Prostate gland (tissue), 2 donors: Measurements from ENCODE around the gene MRGPRE. TPM values are rescaled to one million over a fixed set of nuclear protein-coding genes. Genes with fewer than 3 reads are reported as not detected.

ENCODE experiments used
- DNase-seq: peaks from one replicate; pipeline ENCODE4 v3.0.0-alpha.2; 2019; ENCODE audit warnings: low spot score
- H3K27ac ChIP-seq, 2 donors: fragments of 200-600 bp; sonication (generic); 2 replicates each; pipeline ENCODE4 v1.5.1; 2017 to 2019
- H3K27me3 ChIP-seq: fragments of 200-600 bp; sonication (generic); replicated peaks from 2 replicates; pipeline ENCODE4 v1.5.1; 2019; ENCODE audit not compliant: insufficient read depth
- H3K36me3 ChIP-seq, 2 donors: fragments of 200-600 bp; sonication (generic); 1 replicate in 1 of 2; 2 replicates in 1 of 2; pipeline versions ENCODE4 v1.5.1 to v1.8.1; 2017 to 2019
- H3K4me1 ChIP-seq: fragments of 200-600 bp; sonication (generic); replicated peaks from 2 replicates; pipeline ENCODE4 v1.5.1; 2019
- H3K4me3 ChIP-seq, 2 donors: fragments of 200-600 bp; sonication (generic); 2 replicates each; pipeline ENCODE4 v1.5.1; 2017 to 2019
- H3K9me3 ChIP-seq: fragments of 200-600 bp; sonication (generic); 2 replicates; pipeline ENCODE4 v1.5.1; 2017
- POLR2A ChIP-seq: fragments of 450-650 bp; IDR thresholded peaks from one replicate; pipeline ENCODE4 v1.6.1; 2016; ENCODE audit warnings: antibody characterized with exemption, mild to moderate bottlenecking
- POLR2AphosphoS5 ChIP-seq: sonication (generic); formaldehyde crosslinking; IDR thresholded peaks from one replicate; pipeline ENCODE4 v1.6.1; 2017; ENCODE audit warnings: antibody characterized with exemption
- WGBS: methylation state at CpG from one replicate; pipeline ENCODE4 v1.1.5; 2018; 5-methylcytosine and 5-hydroxymethylcytosine counted together
- intact Hi-C: fragments of 100-400 bp; cut with DNase I; formaldehyde crosslinking; loops from one replicate; pipeline ENCODE4 v1.14.2; 2022
- total RNA-seq, 2 donors: library from RNA; depleted of rRNA; stranded (reverse); fragments of >200 nt; gene quantifications; one replicate each; pipeline ENCODE4 v1.1.0, GENCODE V29; 2016
- TF ChIP-seq, protein P1 (sequence below), 4 experiments: fragments of 200-600 bp in 2 of 4; fragments of 450-650 bp in 2 of 4; sonication (generic) in 2 of 4; IDR thresholded peaks; 1 replicate in 3 of 4; 2 replicates in 1 of 4; pipeline ENCODE4 v1.5.1; 2016 to 2019; ENCODE audit warnings: antibody characterized with exemption in 4 of 4, mild to moderate bottlenecking in 2 of 4, moderate library complexity in 2 of 4

MRGPRE gene
- total RNA-seq, 2 donors from 2014 or later = 1.0 TPM; not detected in 1

DNA sequence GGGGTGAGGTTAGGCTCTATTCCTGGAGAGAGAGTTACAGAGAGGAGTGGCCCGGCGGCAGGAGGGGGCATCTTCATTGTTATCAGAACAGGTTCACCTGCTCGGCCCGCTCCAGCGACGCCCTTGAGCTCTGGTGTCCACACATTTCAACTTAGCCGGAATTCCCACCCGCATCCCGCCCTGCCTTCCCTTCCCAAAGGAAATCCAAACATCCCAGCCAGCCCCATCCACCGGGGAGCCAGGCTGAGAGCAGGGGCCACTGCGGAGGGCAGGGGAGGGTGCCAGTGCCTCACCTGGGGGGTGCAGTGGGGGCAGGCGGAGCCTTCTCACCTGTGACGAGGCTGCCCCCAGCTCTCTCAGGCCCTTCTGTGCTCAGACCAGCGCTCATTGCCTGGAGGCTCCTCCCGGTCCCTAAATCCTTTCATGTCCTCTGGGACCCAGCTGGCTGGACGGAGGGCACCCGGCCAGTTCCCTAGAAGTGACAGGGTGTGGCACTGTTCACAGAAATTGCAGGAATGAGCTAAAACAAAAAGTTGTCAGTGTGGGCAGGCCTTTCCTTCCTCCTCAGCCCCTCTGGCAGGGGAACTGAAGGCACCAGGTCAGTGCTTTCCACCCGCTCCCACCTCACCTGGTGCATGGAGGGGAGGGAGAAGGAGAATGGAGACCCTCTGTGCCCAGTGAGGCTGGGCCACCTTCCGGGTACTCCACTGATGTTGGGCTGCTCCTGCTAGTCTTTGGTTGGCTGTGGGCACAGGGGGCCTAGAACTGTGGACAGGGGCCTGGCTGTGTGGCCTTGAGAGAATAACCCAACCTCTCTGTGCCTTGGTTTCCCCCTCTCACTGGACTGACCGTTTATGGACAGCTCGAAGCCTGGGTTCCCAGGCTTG is 11.5 kb downstream of the MRGPRE start:
- no peaks in the 10 kb centered on the region for H3K36me3 ChIP-seq
- DNase-seq = no peak
- intact Hi-C loops = no loop called here
- TF ChIP-seq POLR2A (no peak), POLR2AphosphoS5 (no peak)
- TF ChIP-seq, protein P1, sequence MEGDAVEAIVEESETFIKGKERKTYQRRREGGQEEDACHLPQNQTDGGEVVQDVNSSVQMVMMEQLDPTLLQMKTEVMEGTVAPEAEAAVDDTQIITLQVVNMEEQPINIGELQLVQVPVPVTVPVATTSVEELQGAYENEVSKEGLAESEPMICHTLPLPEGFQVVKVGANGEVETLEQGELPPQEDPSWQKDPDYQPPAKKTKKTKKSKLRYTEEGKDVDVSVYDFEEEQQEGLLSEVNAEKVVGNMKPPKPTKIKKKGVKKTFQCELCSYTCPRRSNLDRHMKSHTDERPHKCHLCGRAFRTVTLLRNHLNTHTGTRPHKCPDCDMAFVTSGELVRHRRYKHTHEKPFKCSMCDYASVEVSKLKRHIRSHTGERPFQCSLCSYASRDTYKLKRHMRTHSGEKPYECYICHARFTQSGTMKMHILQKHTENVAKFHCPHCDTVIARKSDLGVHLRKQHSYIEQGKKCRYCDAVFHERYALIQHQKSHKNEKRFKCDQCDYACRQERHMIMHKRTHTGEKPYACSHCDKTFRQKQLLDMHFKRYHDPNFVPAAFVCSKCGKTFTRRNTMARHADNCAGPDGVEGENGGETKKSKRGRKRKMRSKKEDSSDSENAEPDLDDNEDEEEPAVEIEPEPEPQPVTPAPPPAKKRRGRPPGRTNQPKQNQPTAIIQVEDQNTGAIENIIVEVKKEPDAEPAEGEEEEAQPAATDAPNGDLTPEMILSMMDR (IDR thresholded peaks at IDR 0.05) = no peak
- H3K27ac ChIP-seq = no peak overlapping the region
- peaks cover 2% of the 10 kb centered on the region for H3K27me3 ChIP-seq
- no peaks in the 10 kb centered on the region for H3K9me3 ChIP-seq
- H3K4me3 ChIP-seq = no peak overlapping the region
- H3K4me1 ChIP-seq = no peaks in the 10 kb centered on the region
- WGBS = 68% methylated on average over 21 of the region's 21 CpGs

DNA sequence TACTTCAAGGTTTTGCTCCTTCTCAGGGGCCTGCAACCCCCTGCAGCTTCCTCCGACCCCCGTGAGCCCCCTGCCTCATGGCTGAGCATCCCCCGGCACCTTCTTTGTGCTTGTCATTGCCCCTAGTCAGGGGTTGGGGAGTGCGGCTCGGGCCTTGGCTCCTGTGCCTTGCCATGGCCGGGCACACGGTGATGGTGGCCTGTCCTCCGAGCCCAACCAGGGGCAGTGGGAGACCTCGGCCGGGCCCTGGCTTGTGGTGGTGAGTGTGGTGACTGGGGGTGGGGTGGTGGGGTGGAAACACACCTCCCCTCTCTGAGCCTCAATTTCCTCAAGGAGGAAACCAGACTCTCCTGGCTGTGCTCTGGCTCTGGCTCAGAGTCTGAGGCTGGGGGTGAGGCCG is 12.1 kb downstream of the MRGPRE start:
- WGBS = 78% methylated on average over 11 of the region's 11 CpGs
- no peaks in the 10 kb centered on the region for H3K36me3 ChIP-seq
- intact Hi-C loops = no loop called here
- DNase-seq = no peak
- no peaks in the 10 kb centered on the region for H3K9me3 ChIP-seq
- H3K4me1 ChIP-seq = no peaks in the 10 kb centered on the region
- TF ChIP-seq POLR2AphosphoS5 = no peak
- TF ChIP-seq, protein P1 (IDR thresholded peaks at IDR 0.05) = no peak
- H3K27me3 ChIP-seq = peaks cover 2% of the 10 kb centered on the region
- no peak overlapping the region for H3K27ac ChIP-seq
- H3K4me3 ChIP-seq = no peak overlapping the region

DNA sequence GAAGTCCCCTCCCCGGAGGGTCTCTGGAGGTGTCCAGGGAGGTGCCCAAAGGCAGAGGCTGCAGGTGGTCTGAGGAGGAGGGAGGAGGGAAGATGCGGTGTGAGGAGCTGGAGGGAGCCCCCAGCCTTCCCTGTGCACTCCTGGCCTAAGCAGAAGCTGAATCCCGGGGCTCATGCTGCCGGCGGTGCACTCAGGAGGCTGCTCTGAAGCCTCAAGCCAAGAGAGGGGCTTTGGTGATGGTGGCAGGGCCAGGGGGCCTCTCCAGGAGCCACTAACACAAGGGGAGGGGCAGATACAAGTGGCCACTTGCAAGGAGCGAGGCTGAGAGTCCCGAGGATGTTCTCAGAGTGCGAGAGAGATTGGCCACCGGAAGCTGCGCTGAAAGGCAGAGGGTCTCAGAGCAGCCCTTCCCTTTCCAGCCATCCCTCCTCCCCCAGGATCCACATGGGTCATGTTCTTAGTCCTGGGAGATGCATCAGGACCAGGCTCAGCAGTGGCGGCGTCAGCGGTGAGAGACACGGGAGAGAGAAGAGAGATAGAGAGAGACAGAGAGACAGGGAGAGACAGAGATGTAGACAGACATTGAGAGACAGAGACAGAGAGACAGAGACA is 12.8 kb downstream of the MRGPRE start:
- H3K36me3 ChIP-seq = no peaks in the 10 kb centered on the region
- DNase-seq = no peak
- TF ChIP-seq POLR2AphosphoS5 = no peak
- TF ChIP-seq, protein P1 (IDR thresholded peaks at IDR 0.05) = no peak
- no peak for TF ChIP-seq POLR2A
- H3K27ac ChIP-seq = no peak overlapping the region
- intact Hi-C loops = loop anchor here (5.0 kb wide), 3 partner anchors 52 to 182 kb away; partner anchors contain the start of gene OSBPL5
- 73% methylated on average over 14 of the region's 14 CpGs for WGBS
- H3K4me1 ChIP-seq = no peaks in the 10 kb centered on the region
- H3K4me3 ChIP-seq = no peak overlapping the region
- peaks cover 2% of the 10 kb centered on the region for H3K27me3 ChIP-seq
- no peaks in the 10 kb centered on the region for H3K9me3 ChIP-seq

DNA sequence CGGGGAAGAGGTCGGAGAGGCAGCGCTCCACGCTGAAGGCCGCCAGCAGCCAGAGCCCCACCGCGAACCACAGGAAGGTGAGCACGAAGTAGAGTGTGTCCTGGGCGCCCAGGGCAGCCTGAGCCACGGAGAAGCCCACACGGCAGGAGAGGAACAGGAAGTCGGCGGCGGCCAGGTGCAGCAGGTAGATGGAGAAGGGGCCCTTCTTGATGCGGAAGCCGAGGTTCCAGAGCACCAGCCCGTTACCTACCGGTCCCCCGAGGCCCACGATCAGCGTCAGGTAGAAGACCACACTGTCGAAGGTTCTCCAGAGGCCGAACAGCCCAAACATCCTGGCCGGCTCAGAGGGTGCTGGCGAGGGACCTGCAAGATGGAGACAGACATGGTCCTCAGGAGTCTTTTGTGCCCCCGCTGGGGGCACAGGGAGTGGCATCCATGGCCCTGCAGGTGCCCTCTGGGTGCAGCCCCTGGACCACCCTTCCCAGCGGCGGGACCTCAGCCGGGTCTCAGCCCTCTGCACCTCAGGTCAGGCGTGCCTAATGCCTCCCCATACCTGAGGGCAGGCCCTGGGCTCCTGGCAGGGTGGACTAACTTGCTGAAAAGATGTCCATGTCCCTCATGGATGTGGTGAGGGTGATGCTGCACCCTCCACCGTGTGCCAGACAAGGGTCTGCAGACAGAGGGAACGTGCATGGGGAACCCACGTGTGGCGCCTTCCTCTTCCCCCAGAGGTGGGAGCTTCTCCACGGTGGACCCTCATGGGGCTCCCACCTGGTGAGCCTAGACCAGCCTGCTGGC is 13.5 kb downstream of the MRGPRE start, which contains the start of gene MRGPRG:
Gene MRGPRG (minus strand): TSS at position 331 of the 798 bp plus-strand sequence. CDS start 0 bp downstream, at position 331.
- H3K27ac ChIP-seq = no peak within 1 kb of the TSS
- intact Hi-C loops = loop anchor here (5.0 kb wide), 3 partner anchors 51 to 181 kb away; partner anchors contain the start of gene OSBPL5
- H3K27me3 ChIP-seq = peaks cover 2% of the 10 kb centered on the region
- 85% methylated on average over 31 of the region's 35 CpGs for WGBS
- TF ChIP-seq POLR2AphosphoS5 (no peak), POLR2A (no peak)
- TF ChIP-seq, protein P1 (IDR thresholded peaks at IDR 0.05) = no peak
- H3K36me3 ChIP-seq = no peaks in the 10 kb centered on the region
- no peak within 1 kb of the TSS for H3K4me3 ChIP-seq
- H3K9me3 ChIP-seq = no peaks in the 10 kb centered on the region
- DNase-seq = no peak
- H3K4me1 ChIP-seq = no peaks in the 10 kb centered on the region
